ENCODE measurements around the gene ADAMTS8.

GRCh38 chr11:130408401-130408890, 20.0 kb downstream of the ADAMTS8 start:
- TF ChIP-seq CTCF (IDR thresholded peaks at IDR 0.05 in 8 of 11, conservative IDR thresholded peaks at IDR 0.05 in 3 of 11) (no peak), POLR2AphosphoS5 (IDR thresholded peaks at IDR 0.05) (peak in 1 of 3 donors; percentile 27)

Data from spleen (tissue), 7 donors.